IMR-90 (cell line): ENCODE results near the gene LINGO1. TPM values are rescaled to one million over a fixed set of nuclear protein-coding genes. Genes with fewer than 3 reads are reported as not detected.
A peak's percentile ranks its signal among the peaks of the same experiment; 100 is the strongest.

Experiments used
- ATAC-seq: fragments of 200-7000 bp; cut with Tn5 transposase; 2 replicates; pipeline ENCODE4 v1.9.1; 2020; ENCODE audit warnings: low read depth, mild to moderate bottlenecking, moderate library complexity
- BruUV-seq: library from RNA; stranded (reverse); fragments of 400-500 nt; replicated peaks from 2 replicates; lab custom pipeline; 2021; lab: Mats Ljungman, UMichigan
- CTCF ChIA-PET: fragments of 300-600 bp; formaldehyde crosslinking; extraction: SDS; loops from one replicate; lab custom pipeline; 2021; ENCODE audit warnings: antibody characterized with exemption; lab: Yijun Ruan, JAX
- POLR2A ChIA-PET: fragments of 300-600 bp; sonication (Branson Sonifier 250); formaldehyde crosslinking; loops from one replicate; lab custom pipeline; 2022; ENCODE audit warnings: antibody characterized with exemption; ENCODE audit not compliant: unreplicated experiment; lab: Charles Lee
- DNase-seq: peaks from one replicate; pipeline ENCODE4 v3.0.0; 2013
- H2AFZ ChIP-seq: replicated peaks from 2 replicates; pipeline ENCODE3; 2013; ENCODE audit warnings: low read length, mild to moderate bottlenecking; ENCODE audit not compliant: poor library complexity
- H2AK5ac ChIP-seq: 2 replicates; pipeline ENCODE4 v1.6.1; 2013; ENCODE audit warnings: low read depth, low read length, inconsistent platforms
- H2AK9ac ChIP-seq: replicated peaks from 2 replicates; pipeline ENCODE3; 2013; ENCODE audit warnings: mild to moderate bottlenecking, low read depth, low read length, moderate library complexity; ENCODE audit not compliant: poor library complexity
- H2BK120ac ChIP-seq: 2 replicates; pipeline ENCODE4 v1.6.1; 2013; ENCODE audit warnings: low read depth, low read length, inconsistent platforms
- H2BK15ac ChIP-seq: 3 replicates; pipeline ENCODE4 v1.6.1; 2013; ENCODE audit warnings: low read depth, low read length, inconsistent platforms
- H2BK20ac ChIP-seq: 2 replicates; pipeline ENCODE4 v1.6.1; 2013; ENCODE audit warnings: low read depth, mild to moderate bottlenecking, inconsistent platforms, low read length, moderate library complexity
- H2BK5ac ChIP-seq: 2 replicates; pipeline ENCODE4 v1.6.1; 2013; ENCODE audit warnings: mild to moderate bottlenecking, low read depth, low read length, inconsistent platforms; ENCODE audit not compliant: poor library complexity, severe bottlenecking
- H3K14ac ChIP-seq: replicated peaks from 2 replicates; pipeline ENCODE4 v1.6.1; 2013; ENCODE audit warnings: low read depth, low read length, inconsistent platforms
- H3K18ac ChIP-seq: 2 replicates; pipeline ENCODE4 v1.6.1; 2013; ENCODE audit warnings: low read depth, low read length, control low read depth
- H3K23ac ChIP-seq: 2 replicates; pipeline ENCODE4 v1.6.1; 2013; ENCODE audit warnings: low read depth, low read length, inconsistent platforms
- H3K27ac ChIP-seq: 2 replicates; pipeline ENCODE4 v1.5.1; 2013; ENCODE audit warnings: mild to moderate bottlenecking, control low read depth, low read length; ENCODE audit not compliant: insufficient read depth
- H3K27me3 ChIP-seq: 2 replicates; pipeline ENCODE4 v1.6.1; 2013; ENCODE audit warnings: low read length; ENCODE audit not compliant: control insufficient read depth, insufficient read depth
- H3K36me3 ChIP-seq: 2 replicates; pipeline ENCODE4 v1.6.1; 2013; ENCODE audit warnings: low read length, mixed read lengths; ENCODE audit not compliant: control insufficient read depth, insufficient read depth
- H3K4ac ChIP-seq: 2 replicates; pipeline ENCODE4 v1.6.1; 2013; ENCODE audit warnings: low read depth, low read length, inconsistent platforms
- H3K4me1 ChIP-seq: 2 replicates; pipeline ENCODE4 v1.6.1; 2013; ENCODE audit warnings: low read length, mixed read lengths; ENCODE audit not compliant: control insufficient read depth, insufficient read depth
- H3K4me2 ChIP-seq: 2 replicates; pipeline ENCODE4 v1.6.1; 2013; ENCODE audit warnings: low read depth, mild to moderate bottlenecking, control low read depth, low read length, moderate library complexity
- H3K4me3 ChIP-seq: 2 replicates; pipeline ENCODE4 v1.5.1; 2013; ENCODE audit warnings: low read depth, mild to moderate bottlenecking, control low read depth, low read length, moderate library complexity; ENCODE audit not compliant: insufficient read depth
- H3K56ac ChIP-seq: 2 replicates; pipeline ENCODE4 v1.6.1; 2013; ENCODE audit warnings: low read length, inconsistent platforms; ENCODE audit not compliant: insufficient read depth; ENCODE audit errors: extremely low read depth
- H3K79me1 ChIP-seq, 2 experiments: 2 replicates each; pipeline ENCODE4 v1.6.1; 2013; ENCODE audit warnings: low read length in 2 of 2, inconsistent platforms in 1 of 2, low read depth in 1 of 2
- H3K9ac ChIP-seq: 2 replicates; pipeline ENCODE4 v1.6.1; 2013; ENCODE audit warnings: low read depth, low read length, control low read depth
- H3K9me1 ChIP-seq: 2 replicates; pipeline ENCODE4 v1.6.1; 2013; ENCODE audit warnings: low read length, inconsistent platforms; ENCODE audit not compliant: insufficient read depth
- H3K9me3 ChIP-seq: 2 replicates; pipeline ENCODE4 v1.6.1; 2013; ENCODE audit warnings: low read length; ENCODE audit not compliant: control insufficient read depth, insufficient read depth
- H4K20me1 ChIP-seq: 2 replicates; pipeline ENCODE4 v1.6.1; 2013; ENCODE audit warnings: low read length, inconsistent platforms; ENCODE audit not compliant: insufficient read depth
- H4K5ac ChIP-seq: 2 replicates; pipeline ENCODE4 v1.6.1; 2013; ENCODE audit warnings: mild to moderate bottlenecking, low read depth, low read length, control low read depth
- H4K8ac ChIP-seq, 2 experiments: 2 replicates each; pipeline ENCODE4 v1.6.1; 2013; ENCODE audit warnings: low read depth in 2 of 2, low read length in 2 of 2, control low read depth in 1 of 2, inconsistent platforms in 1 of 2
- H4K91ac ChIP-seq: 2 replicates; pipeline ENCODE4 v1.6.1; 2013; ENCODE audit warnings: low read depth, low read length, inconsistent platforms; ENCODE audit not compliant: insufficient read depth
- BHLHE40 ChIP-seq: fragments of 150-350 bp; IDR thresholded peaks from 2 replicates; pipeline ENCODE4 v1.6.1; 2016; ENCODE audit warnings: mild to moderate bottlenecking, low read depth, low read length
- CEBPB ChIP-seq: IDR thresholded peaks from 2 replicates; pipeline ENCODE4 v1.6.1; 2012; ENCODE audit warnings: low read depth, low read length, improper control_type of control experiment
- CHD1 ChIP-seq: IDR thresholded peaks from 2 replicates; pipeline ENCODE4 v1.6.1; 2012; ENCODE audit warnings: low read depth, low read length, improper control_type of control experiment
- FOS ChIP-seq: fragments of 150-350 bp; IDR thresholded peaks from 2 replicates; pipeline ENCODE4 v1.6.1; 2016; ENCODE audit warnings: low read depth, low read length
- MAFK ChIP-seq: IDR thresholded peaks from 2 replicates; pipeline ENCODE4 v1.6.1; 2012; ENCODE audit warnings: low read depth, low read length, improper control_type of control experiment
- MAZ ChIP-seq: IDR thresholded peaks from 2 replicates; pipeline ENCODE4 v1.6.1; 2012; ENCODE audit warnings: low read depth, mild to moderate bottlenecking, low read length, improper control_type of control experiment, moderate library complexity, borderline replicate concordance
- MXI1 ChIP-seq: IDR thresholded peaks from 2 replicates; pipeline ENCODE4 v1.6.1; 2012; ENCODE audit warnings: low read depth, mild to moderate bottlenecking, low read length, moderate library complexity, borderline replicate concordance
- NFE2L2 ChIP-seq: fragments of 150-350 bp; IDR thresholded peaks from 2 replicates; pipeline ENCODE4 v1.6.1; 2016; ENCODE audit warnings: low read depth, mild to moderate bottlenecking, low read length
- POLR2A ChIP-seq: IDR thresholded peaks from 2 replicates; pipeline ENCODE4 v1.6.1; 2012; ENCODE audit warnings: mild to moderate bottlenecking, low read depth, low read length
- RAD21 ChIP-seq: IDR thresholded peaks from 2 replicates; pipeline ENCODE4 v1.6.1; 2012; ENCODE audit warnings: low read length, improper control_type of control experiment
- RCOR1 ChIP-seq: IDR thresholded peaks from 2 replicates; pipeline ENCODE4 v1.6.1; 2012; ENCODE audit warnings: mild to moderate bottlenecking, low read length, improper control_type of control experiment; ENCODE audit not compliant: insufficient replicate concordance
- RFX5 ChIP-seq: IDR thresholded peaks from 2 replicates; pipeline ENCODE4 v1.8.0; 2012; ENCODE audit warnings: low read depth, mild to moderate bottlenecking, low read length, moderate library complexity
- SMC3 ChIP-seq: fragments of 150-350 bp; IDR thresholded peaks from 2 replicates; pipeline ENCODE4 v1.6.1; 2016; ENCODE audit warnings: low read depth, mild to moderate bottlenecking, antibody characterized with exemption, low read length, moderate library complexity
- USF2 ChIP-seq: fragments of 150-350 bp; IDR thresholded peaks from 2 replicates; pipeline ENCODE4 v1.6.1; 2017; ENCODE audit warnings: mild to moderate bottlenecking, antibody characterized with exemption, low read length, low read depth
- WGBS, 2 experiments: methylation state at CpG; one replicate each; pipeline versions ENCODE4 v1.1.5 to v1.1.7; 2013; ENCODE audit warnings: missing lambda C conversion rate in 2 of 2; ENCODE audit not compliant: insufficient read length in 1 of 2; ENCODE audit errors: extremely low coverage in 2 of 2; 5-methylcytosine and 5-hydroxymethylcytosine counted together
- dilution Hi-C: fragments of 300-500 bp; cut with HindIII; formaldehyde crosslinking; loops from one replicate; pipeline ENCODE4 v1.14.3; 2018; ENCODE audit warnings: low sequenced_read_pairs; ENCODE audit not compliant: unreplicated experiment
- in situ Hi-C: fragments of 300-500 bp; cut with MboI; formaldehyde crosslinking; loops from 3 replicates; pipeline ENCODE4 v1.14.3; 2019; ENCODE audit warnings: low sequenced_read_pairs, inconsistent platforms, mixed read lengths
- intact Hi-C: fragments of 100-400 bp; cut with micrococcal nuclease; formaldehyde crosslinking; loops from 2 replicates; pipeline ENCODE4 v1.10.0; 2022
- polyA plus RNA-seq, 3 experiments: library from polyadenylated mRNA; depleted of rRNA; stranded (reverse); fragments of >200 nt; gene quantifications; 2 replicates each; pipeline ENCODE4 v1.2.3, GENCODE V29; 2012; ENCODE audit warnings: low replicate concordance in 1 of 3
- total RNA-seq: library from RNA; depleted of rRNA; stranded (reverse); fragments of >200 nt; gene quantifications from 2 replicates; pipeline ENCODE4 v1.2.3, GENCODE V29; 2012
- TF ChIP-seq, protein P1 (sequence below): fragments of 150-350 bp; IDR thresholded peaks from 2 replicates; pipeline ENCODE4 v1.6.1; 2016; ENCODE audit warnings: low read depth, mild to moderate bottlenecking, low read length, moderate library complexity, borderline replicate concordance
- TF ChIP-seq, protein P2 (sequence below): conservative IDR thresholded peaks from 2 replicates; pipeline ENCODE4 v1.5.1; 2012; ENCODE audit warnings: mild to moderate bottlenecking, low read depth, low read length, improper control_type of control experiment

The LINGO1 gene
- total and polyA plus RNA-seq, 2 of the 4 experiments (the other 2 are of a cell fraction): 0.05 TPM; not detected in 1

GRCh38 chr15:77647961-77648360 lies 15.2 kb upstream of the LINGO1 start:
- Histone ChIP-seq H3K56ac (no peak overlapping the region), H3K18ac (no peak overlapping the region), H3K36me3 (no peaks in the 10 kb centered on the region), H2AK5ac (no peak overlapping the region), H3K23ac (no peak overlapping the region), H3K9ac (no peak overlapping the region), H2BK20ac (no peak overlapping the region), H3K27ac (no peak overlapping the region), H3K4me3 (no peak overlapping the region), H2BK15ac (no peak overlapping the region), H3K14ac (no peak overlapping the region), H3K4me1 (no peaks in the 10 kb centered on the region), H3K27me3 (peaks cover 48% of the 10 kb centered on the region), H4K8ac (no peak overlapping the region), H3K4ac (no peak overlapping the region), H2BK5ac (no peak overlapping the region), H3K79me1 (no peaks in the 10 kb centered on the region), H4K91ac (no peak overlapping the region), H4K5ac (no peak overlapping the region), H3K9me1 (no peaks in the 10 kb centered on the region), H2AFZ (peak overlapping the region; percentile 41), H4K20me1 (no peaks in the 10 kb centered on the region), H3K9me3 (no peaks in the 10 kb centered on the region), H2AK9ac (no peak overlapping the region), H3K4me2 (no peak overlapping the region), H2BK120ac (no peak overlapping the region)
- in situ Hi-C loops: no loop called here
- CTCF ChIA-PET: no interaction called here
- POLR2A ChIA-PET: no interaction called here
- ATAC-seq (no peak), DNase-seq (no peak)
- no TSS peak for BruUV-seq
- no CpG with 5 or more reads among the region's 4 CpGs for WGBS, 2 experiments
- intact Hi-C loops: no loop called here
- TF ChIP-seq RAD21 (no peak), RCOR1 (no peak), MXI1 (no peak), POLR2A (no peak), FOS (no peak), RFX5 (no peak), NFE2L2 (no peak), MAFK (no peak), USF2 (no peak), MAZ (no peak), CHD1 (no peak), BHLHE40 (no peak), CEBPB (no peak), SMC3 (no peak)
- TF ChIP-seq, protein P1, sequence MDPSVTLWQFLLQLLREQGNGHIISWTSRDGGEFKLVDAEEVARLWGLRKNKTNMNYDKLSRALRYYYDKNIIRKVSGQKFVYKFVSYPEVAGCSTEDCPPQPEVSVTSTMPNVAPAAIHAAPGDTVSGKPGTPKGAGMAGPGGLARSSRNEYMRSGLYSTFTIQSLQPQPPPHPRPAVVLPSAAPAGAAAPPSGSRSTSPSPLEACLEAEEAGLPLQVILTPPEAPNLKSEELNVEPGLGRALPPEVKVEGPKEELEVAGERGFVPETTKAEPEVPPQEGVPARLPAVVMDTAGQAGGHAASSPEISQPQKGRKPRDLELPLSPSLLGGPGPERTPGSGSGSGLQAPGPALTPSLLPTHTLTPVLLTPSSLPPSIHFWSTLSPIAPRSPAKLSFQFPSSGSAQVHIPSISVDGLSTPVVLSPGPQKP: no peak
- TF ChIP-seq, protein P2, sequence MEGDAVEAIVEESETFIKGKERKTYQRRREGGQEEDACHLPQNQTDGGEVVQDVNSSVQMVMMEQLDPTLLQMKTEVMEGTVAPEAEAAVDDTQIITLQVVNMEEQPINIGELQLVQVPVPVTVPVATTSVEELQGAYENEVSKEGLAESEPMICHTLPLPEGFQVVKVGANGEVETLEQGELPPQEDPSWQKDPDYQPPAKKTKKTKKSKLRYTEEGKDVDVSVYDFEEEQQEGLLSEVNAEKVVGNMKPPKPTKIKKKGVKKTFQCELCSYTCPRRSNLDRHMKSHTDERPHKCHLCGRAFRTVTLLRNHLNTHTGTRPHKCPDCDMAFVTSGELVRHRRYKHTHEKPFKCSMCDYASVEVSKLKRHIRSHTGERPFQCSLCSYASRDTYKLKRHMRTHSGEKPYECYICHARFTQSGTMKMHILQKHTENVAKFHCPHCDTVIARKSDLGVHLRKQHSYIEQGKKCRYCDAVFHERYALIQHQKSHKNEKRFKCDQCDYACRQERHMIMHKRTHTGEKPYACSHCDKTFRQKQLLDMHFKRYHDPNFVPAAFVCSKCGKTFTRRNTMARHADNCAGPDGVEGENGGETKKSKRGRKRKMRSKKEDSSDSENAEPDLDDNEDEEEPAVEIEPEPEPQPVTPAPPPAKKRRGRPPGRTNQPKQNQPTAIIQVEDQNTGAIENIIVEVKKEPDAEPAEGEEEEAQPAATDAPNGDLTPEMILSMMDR: no peak
- dilution Hi-C loops: no loop called here
